Pancreas (tissue), 10 donors: ENCODE results near the gene ZNF687. TPM values are rescaled to one million over a fixed set of nuclear protein-coding genes. Genes with fewer than 3 reads are reported as not detected.

Experiments
- ATAC-seq, 4 donors: fragments of 200-7000 bp; cut with Tn5 transposase; one replicate each; pipeline versions ENCODE4 v1.8.0 to v1.9.1; 2020; ENCODE audit warnings: mild to moderate bottlenecking in 4 of 4, moderate library complexity in 4 of 4
- DNase-seq, 6 donors: peaks; one replicate each; pipeline ENCODE4 v3.0.0-alpha.2; 2020
- FAIRE-seq: peaks from 2 replicates; lab custom pipeline; 2012; peaks lifted over from hg19 to GRCh38; lab: Jason Lieb, UNC
- H3K27ac ChIP-seq, 4 donors: fragments of 200-600 bp; sonication (generic); 1 replicate in 3 of 4; 2 replicates in 1 of 4; pipeline versions ENCODE4 v1.5.0 to v1.8.0; 2020
- H3K27me3 ChIP-seq, 4 donors: fragments of 200-600 bp; one replicate each; pipeline ENCODE4 v1.8.0; 2021
- H3K36me3 ChIP-seq, 3 donors: fragments of 200-600 bp; sonication (generic) in 1 of 3; one replicate each; pipeline versions ENCODE4 v1.5.0 to v1.8.0; 2020 to 2021
- H3K4me1 ChIP-seq, 3 donors: fragments of 200-600 bp; one replicate each; pipeline ENCODE4 v1.8.0; 2021
- H3K4me3 ChIP-seq, 4 donors: fragments of 200-600 bp; sonication (generic) in 2 of 4; one replicate each; pipeline versions ENCODE4 v1.5.0 to v1.8.0; 2020 to 2021
- H3K9me3 ChIP-seq, 4 donors: fragments of 200-600 bp; one replicate each; pipeline ENCODE4 v1.8.0; 2021
- CTCF ChIP-seq, 4 donors: fragments of 200-600 bp; sonication (generic) in 3 of 4; IDR thresholded peaks; one replicate each; pipeline versions ENCODE4 v1.5.0 to v1.8.0; 2021; ENCODE audit warnings: antibody characterized with exemption in 4 of 4
- WGBS, 2 donors: extraction: QIAGEN DNeasy Blood & Tissue Kit; methylation state at CpG; one replicate each; pipeline ENCODE4 v1.1.7; 2013; 5-methylcytosine and 5-hydroxymethylcytosine counted together
- intact Hi-C, 3 donors: fragments of 100-400 bp; cut with DNase I; formaldehyde crosslinking; loops; one replicate each; pipeline versions ENCODE4 v1.11.1 to v1.14.2; 2022
- polyA plus RNA-seq, 2 donors: library from polyadenylated mRNA; stranded (reverse); fragments of 200-250 nt; gene quantifications; one replicate each; pipeline ENCODE4 v1.2.3, GENCODE V29; 2013
- total RNA-seq, 6 donors: library from RNA; stranded (reverse); fragmentation: NEBNext Ultra II Directional in 4 of 6; extraction: Animal tissue kit (Norgen Biotek cat#: 25700) in 4 of 6; gene quantifications; one replicate each; pipeline versions ENCODE4 v1.2.1 to v1.2.4, GENCODE V29; 2021 to 2023
- donor health status: healthy with polysubstance abuse.
- donor health status: DM: no; HTN: no; CAD: no; lungs with moderate emphysema.
- donor health status: DM: no; HTN: no; CAD: no.
- donor health status: control.
- donor health status: control.
- donor health status: Bipolar disorder and iron deficiency.
- donor health status: DM: yes; HTN: yes; CAD: no.
- donor health status: DM: no; HTN: no; CAD: no.
- donor health status: DM: no; HTN: no; CAD: no.
- donor health status: DM: yes; HTN: yes; CAD: no.

The ZNF687 gene
- total and polyA plus RNA-seq, 8 donors: 9.8 to 23.4 (median 16.3) TPM

- Histone ChIP-seq H3K4me3 (peak within 1 kb of the TSS; percentile 68 to 91 (median 86)), H3K27me3 (no peaks in the 10 kb centered on the region), H3K36me3 (no peaks in the 10 kb centered on the region), H3K4me1 (peaks cover 0 to 8% (median 0%) of the 10 kb centered on the region in 3 donors), H3K9me3 (no peaks in the 10 kb centered on the region), H3K27ac (peak within 1 kb of the TSS; percentile 63 to 76 (median 71))
- ATAC-seq: peak; percentile 98 to 99 (median 98)
- FAIRE-seq: peak; percentile 51
- 8 to 9% methylated on average over 54 to 56 of the region's 56 CpGs for WGBS, 2 donors
- intact Hi-C loops: loop anchor here in 2 of 3 donors (5.0 kb wide), 1 partner anchor 57 kb away; the partner anchor contains the start of gene PIP5K1A (in 2 of the 2)
- DNase-seq: peak; percentile 90 to 97 (median 94)
- TF ChIP-seq CTCF (IDR thresholded peaks at IDR 0.05): no peak
Observed at GRCh38 chr1:151254217-151255213, 27.6 kb upstream of the ZNF687 start, which contains the start of gene PSMD4. Gene PSMD4 (plus strand): TSS chr1:151254734. CDS start chr1:151254783, 49 bp downstream.

GRCh38 chr1:151255381-151255780 lies 26.7 kb upstream of the ZNF687 start:
- WGBS, 2 donors: 15 to 19% methylated on average over 10 of the region's 10 CpGs
- DNase-seq (no peak), FAIRE-seq (no peak), ATAC-seq (no peak)
- peaks cover 0 to 8% (median 0%) of the 10 kb centered on the region in 3 donors for H3K4me1 ChIP-seq
- no peak for TF ChIP-seq CTCF (IDR thresholded peaks at IDR 0.05)
- peak overlapping the region in 1 of 4 donors; percentile 71 for H3K27ac ChIP-seq
- H3K9me3 ChIP-seq: no peaks in the 10 kb centered on the region
- no peaks in the 10 kb centered on the region for H3K27me3 ChIP-seq
- intact Hi-C loops: no loop called here
- H3K36me3 ChIP-seq: no peaks in the 10 kb centered on the region
- peak overlapping the region; percentile 68 to 91 (median 86) for H3K4me3 ChIP-seq

GRCh38 chr1:151259351-151259750 lies 22.7 kb upstream of the ZNF687 start:
- Histone ChIP-seq H3K4me1 (peaks cover 0 to 8% (median 0%) of the 10 kb centered on the region in 3 donors), H3K4me3 (no peak overlapping the region), H3K27ac (no peak overlapping the region), H3K36me3 (peaks cover 0 to 8% (median 0%) of the 10 kb centered on the region in 3 donors), H3K9me3 (no peaks in the 10 kb centered on the region), H3K27me3 (no peaks in the 10 kb centered on the region)
- intact Hi-C loops: no loop called here
- ATAC-seq (no peak), FAIRE-seq (no peak), DNase-seq (no peak)
- WGBS, 2 donors: 75 to 85% methylated on average over 2 of the region's 2 CpGs
- no peak for TF ChIP-seq CTCF (IDR thresholded peaks at IDR 0.05)

- no peak for DNase-seq
- FAIRE-seq: no peak
- H3K27me3 ChIP-seq: no peaks in the 10 kb centered on the region
- WGBS, 2 donors: 77 to 78% methylated on average over 14 of the region's 14 CpGs
- intact Hi-C loops: no loop called here
- TF ChIP-seq CTCF (IDR thresholded peaks at IDR 0.05): no peak
- H3K4me3 ChIP-seq: no peak overlapping the region
- H3K36me3 ChIP-seq: peaks cover 0 to 33% (median 27%) of the 10 kb centered on the region in 3 donors
- no peak overlapping the region for H3K27ac ChIP-seq
- H3K4me1 ChIP-seq: no peaks in the 10 kb centered on the region
- ATAC-seq: peak in 3 of 4 donors; percentile 44 to 64 (median 59)
- no peaks in the 10 kb centered on the region for H3K9me3 ChIP-seq
Observed at GRCh38 chr1:151265446-151266236, 16.5 kb upstream of the ZNF687 start.
